Lung (tissue), 12 donors: ENCODE results near the gene SLX9. TPM values are rescaled to one million over a fixed set of nuclear protein-coding genes. Genes with fewer than 3 reads are reported as not detected.

Source experiments
- ATAC-seq: fragments of 200-7000 bp; cut with Tn5 transposase; one replicate; pipeline ENCODE4 v1.9.1; 2020; ENCODE audit warnings: moderate number of reproducible peaks; ENCODE audit not compliant: insufficient read depth, low FRiP score
- DNase-seq, 3 donors: peaks; one replicate each; pipeline ENCODE4 v3.0.0-alpha.2; 2013 to 2017
- H3K27ac ChIP-seq, 2 donors: one replicate each; pipeline ENCODE4 v1.5.1; 2013; ENCODE audit warnings: mild to moderate bottlenecking in 2 of 2, moderate library complexity in 2 of 2, control low read depth in 1 of 2, inconsistent platforms in 1 of 2, low read depth in 1 of 2, low read length in 1 of 2
- H3K27me3 ChIP-seq, 3 donors: one replicate each; pipeline ENCODE4 v1.5.1; 2013; ENCODE audit warnings: low read length in 2 of 3; ENCODE audit not compliant: control insufficient read depth in 3 of 3, insufficient read depth in 3 of 3
- H3K36me3 ChIP-seq, 4 donors: one replicate each; pipeline ENCODE4 v1.5.1; 2013; ENCODE audit warnings: low read length in 4 of 4, mild to moderate bottlenecking in 1 of 4, moderate library complexity in 1 of 4; ENCODE audit not compliant: control insufficient read depth in 4 of 4, insufficient read depth in 4 of 4
- H3K4me1 ChIP-seq, 5 donors: one replicate each; pipeline ENCODE4 v1.5.1; 2013; ENCODE audit warnings: low read length in 5 of 5, mild to moderate bottlenecking in 2 of 5, moderate library complexity in 1 of 5; ENCODE audit not compliant: control insufficient read depth in 5 of 5, insufficient read depth in 5 of 5
- H3K4me3 ChIP-seq: one replicate; pipeline ENCODE4 v1.5.1; 2013; ENCODE audit warnings: mild to moderate bottlenecking, control low read depth, moderate library complexity
- H3K9ac ChIP-seq, 2 donors: one replicate each; pipeline ENCODE4 v1.5.1; 2013; ENCODE audit warnings: low read length in 2 of 2, control low read depth in 1 of 2; ENCODE audit not compliant: insufficient read depth in 1 of 2
- H3K9me3 ChIP-seq, 4 donors: one replicate each; pipeline ENCODE4 v1.5.1; 2013; ENCODE audit warnings: low read length in 3 of 4, mild to moderate bottlenecking in 1 of 4, moderate library complexity in 1 of 4; ENCODE audit not compliant: control insufficient read depth in 4 of 4, insufficient read depth in 3 of 4
- WGBS, 2 donors: extraction: QIAGEN DNeasy Blood & Tissue Kit; methylation state at CpG; one replicate each; pipeline ENCODE4 v1.1.7; 2013; 5-methylcytosine and 5-hydroxymethylcytosine counted together
- polyA plus RNA-seq, 2 donors: library from polyadenylated mRNA; stranded (reverse); fragments of 200-250 nt; gene quantifications; one replicate each; pipeline ENCODE4 v1.2.1, GENCODE V29; 2013
- total RNA-seq, 2 donors: library from RNA; depleted of rRNA in 1 of 2; stranded (reverse); fragments of >200 nt in 1 of 2; gene quantifications; one replicate each; pipeline ENCODE4 v1.2.1, GENCODE V29; 2014 to 2021
- TF ChIP-seq, protein P1 (sequence below): IDR thresholded peaks from 2 replicates; pipeline ENCODE4 v1.5.1; 2012; ENCODE audit warnings: mild to moderate bottlenecking; ENCODE audit errors: control extremely low read depth, extremely low read depth
- donor health status: control.
- donor health status: control.
- donor health status: Bipolar disorder and iron deficiency.
- donor health status: healthy.
- donor health status: DM: yes; HTN: yes; CAD: no.

SLX9 gene
- total and polyA plus RNA-seq, 4 donors = 10.3 to 36.9 (median 27.0) TPM

DNA sequence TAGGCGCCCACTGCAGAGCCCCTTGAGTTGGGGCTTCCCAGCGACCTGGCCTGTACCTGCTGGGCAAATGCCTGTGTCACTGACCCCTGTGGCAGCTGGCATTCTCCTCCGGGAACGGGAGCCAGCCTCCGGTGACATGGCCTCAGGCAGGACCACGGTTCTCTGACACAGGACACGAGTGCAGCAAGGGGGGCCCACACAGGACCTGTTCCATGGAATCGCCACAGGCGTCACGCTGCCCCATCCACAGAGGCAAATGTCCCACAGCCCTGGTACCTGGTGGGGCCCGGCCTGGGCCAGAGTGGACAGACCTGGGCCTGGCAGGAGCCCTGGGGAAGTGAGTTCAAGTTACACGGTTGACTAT, 21.7 kb upstream of the SLX9 start:
- H3K27me3 ChIP-seq = peaks cover 0 to 19% (median 14%) of the 10 kb centered on the region in 3 donors
- no peak overlapping the region for H3K9ac ChIP-seq
- 85 to 88% methylated on average over 12 of the region's 12 CpGs for WGBS, 2 donors
- TF ChIP-seq, protein P1, sequence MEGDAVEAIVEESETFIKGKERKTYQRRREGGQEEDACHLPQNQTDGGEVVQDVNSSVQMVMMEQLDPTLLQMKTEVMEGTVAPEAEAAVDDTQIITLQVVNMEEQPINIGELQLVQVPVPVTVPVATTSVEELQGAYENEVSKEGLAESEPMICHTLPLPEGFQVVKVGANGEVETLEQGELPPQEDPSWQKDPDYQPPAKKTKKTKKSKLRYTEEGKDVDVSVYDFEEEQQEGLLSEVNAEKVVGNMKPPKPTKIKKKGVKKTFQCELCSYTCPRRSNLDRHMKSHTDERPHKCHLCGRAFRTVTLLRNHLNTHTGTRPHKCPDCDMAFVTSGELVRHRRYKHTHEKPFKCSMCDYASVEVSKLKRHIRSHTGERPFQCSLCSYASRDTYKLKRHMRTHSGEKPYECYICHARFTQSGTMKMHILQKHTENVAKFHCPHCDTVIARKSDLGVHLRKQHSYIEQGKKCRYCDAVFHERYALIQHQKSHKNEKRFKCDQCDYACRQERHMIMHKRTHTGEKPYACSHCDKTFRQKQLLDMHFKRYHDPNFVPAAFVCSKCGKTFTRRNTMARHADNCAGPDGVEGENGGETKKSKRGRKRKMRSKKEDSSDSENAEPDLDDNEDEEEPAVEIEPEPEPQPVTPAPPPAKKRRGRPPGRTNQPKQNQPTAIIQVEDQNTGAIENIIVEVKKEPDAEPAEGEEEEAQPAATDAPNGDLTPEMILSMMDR = no peak
- H3K27ac ChIP-seq = no peak overlapping the region
- DNase-seq = no peak
- H3K9me3 ChIP-seq = peaks cover 0 to 3% (median 0%) of the 10 kb centered on the region in 4 donors
- no peak overlapping the region for H3K4me3 ChIP-seq
- ATAC-seq = no peak
- peaks cover 0 to 11% (median 3%) of the 10 kb centered on the region in 5 donors for H3K4me1 ChIP-seq
- H3K36me3 ChIP-seq = no peaks in the 10 kb centered on the region

DNA sequence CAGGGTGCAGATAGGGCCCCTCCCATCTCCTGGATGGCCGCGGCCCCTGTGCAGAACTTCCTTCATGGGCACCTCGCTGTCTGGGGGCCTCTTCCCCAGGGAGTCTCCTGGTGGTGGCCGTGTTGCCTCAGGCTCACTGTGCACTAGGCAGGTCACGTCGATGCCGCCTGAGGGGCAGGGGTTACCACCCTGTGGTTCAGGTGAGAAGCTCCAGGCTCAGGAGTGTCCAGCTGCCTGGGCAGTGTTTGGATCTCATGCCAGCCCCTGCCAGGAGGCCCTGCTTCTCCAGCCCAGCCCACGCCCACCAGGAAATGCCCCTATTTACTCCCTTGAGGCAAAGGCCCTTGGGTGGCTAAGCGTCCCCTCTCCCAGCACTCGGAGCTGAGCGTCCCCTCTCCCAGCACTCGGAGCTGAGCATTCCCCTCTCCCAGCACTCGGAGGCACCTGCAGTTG, 21.2 kb upstream of the SLX9 start:
- H3K27me3 ChIP-seq = peaks cover 0 to 19% (median 15%) of the 10 kb centered on the region in 3 donors
- H3K27ac ChIP-seq = no peak overlapping the region
- DNase-seq (no peak), ATAC-seq (no peak)
- TF ChIP-seq, protein P1 = no peak
- H3K9ac ChIP-seq = no peak overlapping the region
- no peaks in the 10 kb centered on the region for H3K36me3 ChIP-seq
- no peak overlapping the region for H3K4me3 ChIP-seq
- H3K4me1 ChIP-seq = peaks cover 0 to 11% (median 3%) of the 10 kb centered on the region in 5 donors
- WGBS, 2 donors = 51 to 53% methylated on average over 13 of the region's 13 CpGs
- H3K9me3 ChIP-seq = peaks cover 0 to 3% (median 0%) of the 10 kb centered on the region in 4 donors

DNA sequence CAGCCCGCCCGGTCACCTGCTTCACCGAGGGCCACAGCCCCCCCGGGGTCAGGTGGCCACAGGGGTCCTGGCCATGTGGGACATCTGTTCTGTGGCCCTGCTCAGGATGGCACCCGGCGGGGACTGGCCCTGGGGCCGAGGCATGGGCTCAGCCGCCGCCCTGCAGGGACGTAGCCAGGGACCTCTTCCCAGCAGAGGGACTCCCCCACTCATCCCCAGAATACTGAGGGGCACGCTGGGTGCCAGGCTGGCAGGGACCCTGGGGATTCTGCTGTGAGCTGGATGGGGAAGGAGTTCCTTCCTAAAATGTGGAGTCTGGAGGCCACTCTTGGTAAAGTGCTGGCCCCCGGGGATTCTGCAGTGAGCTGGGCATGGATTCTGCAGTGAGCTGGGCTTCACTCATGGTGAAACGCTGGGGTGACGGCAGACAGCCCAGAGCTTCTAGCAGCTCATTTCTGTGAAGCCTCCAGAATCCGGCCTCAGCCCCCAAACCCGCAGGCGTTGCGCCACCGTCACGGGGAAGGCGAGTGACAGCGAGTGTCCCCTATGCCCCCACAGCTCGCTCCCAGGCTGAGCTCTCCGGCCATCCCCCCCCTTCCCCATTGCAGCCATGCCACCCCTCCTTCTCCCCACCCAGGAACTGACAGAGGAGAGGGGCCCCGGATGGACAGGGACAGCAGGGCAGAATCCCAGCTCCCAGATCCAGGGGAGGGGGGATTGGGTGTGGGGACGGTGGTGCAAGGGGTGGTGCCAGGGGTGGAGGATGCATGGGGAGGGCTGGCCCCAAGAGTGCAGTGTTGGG, 20.5 kb upstream of the SLX9 start:
- 28 to 35% methylated on average over 22 of the region's 26 CpGs for WGBS, 2 donors
- TF ChIP-seq, protein P1 = no peak
- H3K4me1 ChIP-seq = peaks cover 0 to 11% (median 3%) of the 10 kb centered on the region in 5 donors
- no peak overlapping the region for H3K9ac ChIP-seq
- peaks cover 0 to 21% (median 15%) of the 10 kb centered on the region in 3 donors for H3K27me3 ChIP-seq
- no peak for DNase-seq
- peak overlapping the region; percentile 20 for H3K4me3 ChIP-seq
- ATAC-seq = no peak
- no peak overlapping the region for H3K27ac ChIP-seq
- peaks cover 0 to 3% (median 0%) of the 10 kb centered on the region in 4 donors for H3K9me3 ChIP-seq
- no peaks in the 10 kb centered on the region for H3K36me3 ChIP-seq
